Measurements from ENCODE around the gene RNF223. TPM values are rescaled to one million over a fixed set of nuclear protein-coding genes. Genes with fewer than 3 reads are reported as not detected.

RNF223 gene
- total and polyA plus RNA-seq, 2 of the 13 experiments (the other 11 are each of a cell fraction or from before 2014, with no cell fraction given) = 0.03 TPM; not detected in 1

- TF ChIP-seq NR0B2 (CRISPR knock-in tag; IDR thresholded peaks at IDR 0.05) (peak; percentile 80; the same call in 1 of the 2 replicates), ZFP37 (CRISPR knock-in tag; IDR thresholded peaks at IDR 0.05; ENCODE audit: borderline replicate concordance) (peak; percentile 47; the same call in 1 of the 2 replicates), ZFP41 (CRISPR knock-in tag; IDR thresholded peaks at IDR 0.05; ENCODE audit: borderline replicate concordance) (peak; percentile 76; the same call in 1 of the 2 replicates), ZFP36L1 (CRISPR knock-in tag; IDR thresholded peaks at IDR 0.05) (peak; percentile 56; the same call in 1 of the 2 replicates), ZNF468 (CRISPR knock-in tag; IDR thresholded peaks at IDR 0.05) (0 out of 2 replicates have a peak, but pooled peaks have one; percentile 25), ZNF124 (CRISPR knock-in tag; IDR thresholded peaks at IDR 0.05) (no peak), MATR3 (CRISPR knock-in tag; IDR thresholded peaks at IDR 0.05) (no peak), ZNF891 (CRISPR knock-in tag; IDR thresholded peaks at IDR 0.05) (peak; percentile 67; the same call in 1 of the 2 replicates), AGO1 (IDR thresholded peaks at IDR 0.05; ENCODE audit: low read depth, low read length, poor library complexity, severe bottlenecking) (peak; percentile 57), ZNF639 (CRISPR knock-in tag; conservative IDR thresholded peaks at IDR 0.05) (no peak), FOXO1 (CRISPR knock-in tag; IDR thresholded peaks at IDR 0.05) (no peak), SP2 (CRISPR knock-in tag; IDR thresholded peaks at IDR 0.05) (no peak), ZBTB46 (CRISPR knock-in tag; IDR thresholded peaks at IDR 0.05; ENCODE audit: borderline replicate concordance) (no peak), ZSCAN25 (CRISPR knock-in tag; IDR thresholded peaks at IDR 0.05) (peak; percentile 96), ZNF619 (CRISPR knock-in tag; IDR thresholded peaks at IDR 0.05) (0 out of 2 replicates have a peak, but pooled peaks have one; percentile 48), MXD3 (CRISPR knock-in tag; IDR thresholded peaks at IDR 0.05) (peak; percentile 69; the same call in 1 of the 2 replicates)
- TF ChIP-seq, protein P1, sequence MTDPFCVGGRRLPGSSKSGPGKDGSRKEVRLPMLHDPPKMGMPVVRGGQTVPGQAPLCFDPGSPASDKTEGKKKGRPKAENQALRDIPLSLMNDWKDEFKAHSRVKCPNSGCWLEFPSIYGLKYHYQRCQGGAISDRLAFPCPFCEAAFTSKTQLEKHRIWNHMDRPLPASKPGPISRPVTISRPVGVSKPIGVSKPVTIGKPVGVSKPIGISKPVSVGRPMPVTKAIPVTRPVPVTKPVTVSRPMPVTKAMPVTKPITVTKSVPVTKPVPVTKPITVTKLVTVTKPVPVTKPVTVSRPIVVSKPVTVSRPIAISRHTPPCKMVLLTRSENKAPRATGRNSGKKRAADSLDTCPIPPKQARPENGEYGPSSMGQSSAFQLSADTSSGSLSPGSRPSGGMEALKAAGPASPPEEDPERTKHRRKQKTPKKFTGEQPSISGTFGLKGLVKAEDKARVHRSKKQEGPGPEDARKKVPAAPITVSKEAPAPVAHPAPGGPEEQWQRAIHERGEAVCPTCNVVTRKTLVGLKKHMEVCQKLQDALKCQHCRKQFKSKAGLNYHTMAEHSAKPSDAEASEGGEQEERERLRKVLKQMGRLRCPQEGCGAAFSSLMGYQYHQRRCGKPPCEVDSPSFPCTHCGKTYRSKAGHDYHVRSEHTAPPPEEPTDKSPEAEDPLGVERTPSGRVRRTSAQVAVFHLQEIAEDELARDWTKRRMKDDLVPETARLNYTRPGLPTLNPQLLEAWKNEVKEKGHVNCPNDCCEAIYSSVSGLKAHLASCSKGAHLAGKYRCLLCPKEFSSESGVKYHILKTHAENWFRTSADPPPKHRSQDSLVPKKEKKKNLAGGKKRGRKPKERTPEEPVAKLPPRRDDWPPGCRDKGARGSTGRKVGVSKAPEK (CRISPR knock-in tag; IDR thresholded peaks at IDR 0.05; ENCODE audit: borderline replicate concordance) = 0 out of 2 replicates have a peak, but pooled peaks have one; percentile 4
- TF ChIP-seq, protein P2, sequence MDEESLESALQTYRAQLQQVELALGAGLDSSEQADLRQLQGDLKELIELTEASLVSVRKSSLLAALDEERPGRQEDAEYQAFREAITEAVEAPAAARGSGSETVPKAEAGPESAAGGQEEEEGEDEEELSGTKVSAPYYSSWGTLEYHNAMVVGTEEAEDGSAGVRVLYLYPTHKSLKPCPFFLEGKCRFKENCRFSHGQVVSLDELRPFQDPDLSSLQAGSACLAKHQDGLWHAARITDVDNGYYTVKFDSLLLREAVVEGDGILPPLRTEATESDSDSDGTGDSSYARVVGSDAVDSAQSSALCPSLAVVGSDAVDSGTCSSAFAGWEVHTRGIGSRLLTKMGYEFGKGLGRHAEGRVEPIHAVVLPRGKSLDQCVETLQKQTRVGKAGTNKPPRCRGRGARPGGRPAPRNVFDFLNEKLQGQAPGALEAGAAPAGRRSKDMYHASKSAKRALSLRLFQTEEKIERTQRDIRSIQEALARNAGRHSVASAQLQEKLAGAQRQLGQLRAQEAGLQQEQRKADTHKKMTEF (CRISPR knock-in tag; IDR thresholded peaks at IDR 0.05) = peak; percentile 66
Measured at GRCh38 chr1:1058088-1058905, 15.8 kb downstream of the RNF223 start (continued).

Data from HepG2 (cell line).